ENCODE results near the gene CALML3. TPM values are rescaled to one million over a fixed set of nuclear protein-coding genes. Genes with fewer than 3 reads are reported as not detected.
A peak's percentile ranks its signal among the peaks of the same experiment; 100 is the strongest.

CALML3 gene
- total RNA-seq, 1 donor from 2014 or later = not detected

DNA sequence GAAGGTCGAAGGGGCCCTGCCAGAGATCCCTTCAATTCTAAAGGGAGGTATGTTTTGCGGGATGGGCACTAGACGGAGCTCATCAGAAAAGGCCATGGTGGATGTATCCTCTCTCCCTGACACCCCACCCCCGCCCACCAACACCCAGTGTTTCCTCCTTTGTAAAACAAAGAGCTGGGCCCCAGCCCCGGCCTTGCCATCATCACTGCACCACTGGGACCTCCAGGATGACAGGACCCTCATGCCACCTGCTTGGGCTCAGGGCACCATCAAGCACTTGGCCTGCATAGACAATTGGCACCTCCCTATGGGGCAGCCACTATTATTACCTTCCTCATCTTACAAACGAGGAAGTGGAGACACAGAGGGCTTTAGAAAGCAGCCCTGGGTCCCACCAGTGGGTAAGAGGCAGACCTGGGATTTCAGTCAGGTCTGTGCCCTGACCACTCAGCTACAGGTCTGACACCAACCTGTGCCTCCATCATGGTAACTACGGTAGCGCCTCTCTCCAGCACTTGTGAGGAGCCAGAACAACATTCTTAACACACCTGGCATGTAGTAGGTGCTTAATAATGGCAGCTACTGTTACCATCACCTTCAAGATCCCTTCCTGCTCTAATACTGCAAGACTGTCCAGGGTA, 2.0 kb downstream of the CALML3 start:
- H3K36me3 Mint-ChIP-seq (ENCODE audit: low read depth) = no peaks in the 10 kb centered on the region
- H3K9me3 Mint-ChIP-seq = no peaks in the 10 kb centered on the region
- H3K27ac Mint-ChIP-seq = no peak overlapping the region
- TF ChIP-seq, protein P1, sequence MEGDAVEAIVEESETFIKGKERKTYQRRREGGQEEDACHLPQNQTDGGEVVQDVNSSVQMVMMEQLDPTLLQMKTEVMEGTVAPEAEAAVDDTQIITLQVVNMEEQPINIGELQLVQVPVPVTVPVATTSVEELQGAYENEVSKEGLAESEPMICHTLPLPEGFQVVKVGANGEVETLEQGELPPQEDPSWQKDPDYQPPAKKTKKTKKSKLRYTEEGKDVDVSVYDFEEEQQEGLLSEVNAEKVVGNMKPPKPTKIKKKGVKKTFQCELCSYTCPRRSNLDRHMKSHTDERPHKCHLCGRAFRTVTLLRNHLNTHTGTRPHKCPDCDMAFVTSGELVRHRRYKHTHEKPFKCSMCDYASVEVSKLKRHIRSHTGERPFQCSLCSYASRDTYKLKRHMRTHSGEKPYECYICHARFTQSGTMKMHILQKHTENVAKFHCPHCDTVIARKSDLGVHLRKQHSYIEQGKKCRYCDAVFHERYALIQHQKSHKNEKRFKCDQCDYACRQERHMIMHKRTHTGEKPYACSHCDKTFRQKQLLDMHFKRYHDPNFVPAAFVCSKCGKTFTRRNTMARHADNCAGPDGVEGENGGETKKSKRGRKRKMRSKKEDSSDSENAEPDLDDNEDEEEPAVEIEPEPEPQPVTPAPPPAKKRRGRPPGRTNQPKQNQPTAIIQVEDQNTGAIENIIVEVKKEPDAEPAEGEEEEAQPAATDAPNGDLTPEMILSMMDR (IDR thresholded peaks at IDR 0.05) = no peak
- POLR2A ChIA-PET = no interaction called here
- CTCF ChIA-PET = interaction anchor here (1.4 kb wide), 1 partner anchor 96 kb away, joined by 4 read pairs; no protein-coding TSS in a partner anchor
- intact Hi-C loops (cut with micrococcal nuclease) = no loop called here
- H3K4me1 Mint-ChIP-seq = no peaks in the 10 kb centered on the region
- ATAC-seq (ENCODE audit: low read depth) (no peak), DNase-seq (no peak)
- no peak overlapping the region for H3K4me3 Mint-ChIP-seq
- H3K27me3 Mint-ChIP-seq = peaks cover 10% of the 10 kb centered on the region

DNA sequence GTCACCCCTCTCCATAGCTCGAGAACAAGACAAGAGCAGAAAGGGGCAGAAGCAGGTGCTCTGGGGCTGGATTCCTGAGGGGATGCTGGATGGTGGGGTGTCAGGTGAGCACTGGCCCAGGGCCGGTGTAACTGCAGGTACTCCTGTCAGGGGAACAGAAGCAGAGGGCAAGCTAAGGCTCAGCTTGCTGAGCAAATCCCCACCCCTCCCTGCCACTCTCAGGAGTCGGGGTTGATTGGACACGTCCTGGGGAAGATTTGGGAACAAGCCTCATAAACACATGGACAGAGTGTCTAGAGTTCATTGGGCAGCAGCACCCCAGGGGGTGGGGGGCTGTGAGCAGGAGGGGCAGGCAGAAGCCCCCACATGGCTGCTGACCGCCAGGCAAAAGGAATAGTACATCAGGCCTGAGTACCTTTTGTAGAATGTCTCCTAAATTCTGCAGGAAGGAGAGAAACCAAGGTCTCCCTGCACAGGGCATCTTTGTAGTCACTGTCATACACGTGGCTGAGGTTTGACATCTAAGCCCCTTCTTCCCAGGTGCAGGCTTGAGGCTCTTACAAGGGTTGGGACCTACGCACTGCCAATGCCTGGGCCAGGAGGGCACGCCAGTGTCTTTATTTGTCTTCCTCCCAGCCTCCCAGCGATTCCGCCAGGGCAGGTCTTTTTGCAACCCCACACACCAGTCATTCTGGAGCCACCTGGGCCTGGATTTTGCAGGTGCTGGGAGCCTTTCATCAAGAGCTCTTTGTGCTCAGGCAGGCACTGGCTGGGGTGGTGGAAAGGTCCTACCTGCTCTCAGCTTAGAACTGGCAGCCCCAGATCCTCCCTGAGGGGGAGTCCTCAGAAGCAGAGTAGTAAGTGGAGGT, 2.8 kb downstream of the CALML3 start:
- Mint-ChIP-seq H3K27ac (no peak overlapping the region), H3K36me3 (ENCODE audit: low read depth) (no peaks in the 10 kb centered on the region), H3K4me1 (no peaks in the 10 kb centered on the region), H3K4me3 (no peak overlapping the region), H3K27me3 (peaks cover 10% of the 10 kb centered on the region), H3K9me3 (no peaks in the 10 kb centered on the region)
- no peak for ATAC-seq (ENCODE audit: low read depth)
- ChIA-PET POLR2A (interaction anchor here (0.6 kb wide), 1 partner anchor 87 kb away, joined by 8 read pairs; no protein-coding TSS in a partner anchor), CTCF (interaction anchor here (1.4 kb wide), 1 partner anchor 95 kb away, joined by 4 read pairs; no protein-coding TSS in a partner anchor)
- TF ChIP-seq, protein P1 (IDR thresholded peaks at IDR 0.05) = no peak
- intact Hi-C loops (cut with micrococcal nuclease) = no loop called here
- peak; percentile 6 for DNase-seq

DNA sequence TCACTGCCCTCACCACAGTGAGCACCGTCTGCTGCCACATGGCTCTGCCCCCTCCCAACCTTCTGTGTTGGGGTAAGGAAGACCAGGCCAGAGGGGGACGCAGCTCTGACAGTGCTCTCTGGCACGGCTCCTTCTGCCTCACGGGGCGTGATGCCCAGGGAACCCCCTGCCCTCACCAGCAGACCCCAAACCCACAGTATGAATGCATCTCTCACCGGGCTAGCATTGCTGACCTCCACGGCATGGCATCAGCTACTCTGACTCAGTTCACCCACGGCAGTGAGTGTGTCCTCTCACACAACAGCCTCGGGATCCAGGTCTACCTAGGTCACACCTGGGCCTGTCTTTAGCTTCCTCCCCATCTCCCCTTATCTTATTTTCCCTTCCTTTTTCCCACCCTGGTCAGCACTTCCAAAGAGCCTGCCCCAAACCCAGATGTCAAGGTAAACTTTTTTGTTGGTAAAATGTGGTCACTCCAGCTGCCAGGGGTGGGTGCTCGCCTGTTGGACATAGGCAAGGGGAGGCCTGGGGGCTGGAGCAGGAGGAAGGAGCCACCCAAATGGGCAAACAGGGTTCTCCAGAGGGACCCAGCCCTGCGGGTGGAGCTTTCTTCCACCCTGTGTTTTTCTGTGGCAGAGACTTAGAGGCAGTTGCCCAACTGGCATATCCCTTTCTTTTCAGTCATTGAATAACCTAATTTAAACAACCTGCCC, 4.4 kb downstream of the CALML3 start:
- POLR2A ChIA-PET = no interaction called here
- peaks cover 5% of the 10 kb centered on the region for H3K27me3 Mint-ChIP-seq
- H3K9me3 Mint-ChIP-seq = no peaks in the 10 kb centered on the region
- H3K4me3 Mint-ChIP-seq = no peak overlapping the region
- intact Hi-C loops (cut with micrococcal nuclease) = no loop called here
- ATAC-seq (ENCODE audit: low read depth) = no peak
- DNase-seq = peak; percentile 2
- no peaks in the 10 kb centered on the region for H3K4me1 Mint-ChIP-seq
- CTCF ChIA-PET = interaction anchor here (1.2 kb wide), 1 partner anchor 93 kb away, joined by 4 read pairs; no protein-coding TSS in a partner anchor
- TF ChIP-seq, protein P1 (IDR thresholded peaks at IDR 0.05) = no peak
- H3K36me3 Mint-ChIP-seq (ENCODE audit: low read depth) = no peaks in the 10 kb centered on the region
- no peak overlapping the region for H3K27ac Mint-ChIP-seq

DNA sequence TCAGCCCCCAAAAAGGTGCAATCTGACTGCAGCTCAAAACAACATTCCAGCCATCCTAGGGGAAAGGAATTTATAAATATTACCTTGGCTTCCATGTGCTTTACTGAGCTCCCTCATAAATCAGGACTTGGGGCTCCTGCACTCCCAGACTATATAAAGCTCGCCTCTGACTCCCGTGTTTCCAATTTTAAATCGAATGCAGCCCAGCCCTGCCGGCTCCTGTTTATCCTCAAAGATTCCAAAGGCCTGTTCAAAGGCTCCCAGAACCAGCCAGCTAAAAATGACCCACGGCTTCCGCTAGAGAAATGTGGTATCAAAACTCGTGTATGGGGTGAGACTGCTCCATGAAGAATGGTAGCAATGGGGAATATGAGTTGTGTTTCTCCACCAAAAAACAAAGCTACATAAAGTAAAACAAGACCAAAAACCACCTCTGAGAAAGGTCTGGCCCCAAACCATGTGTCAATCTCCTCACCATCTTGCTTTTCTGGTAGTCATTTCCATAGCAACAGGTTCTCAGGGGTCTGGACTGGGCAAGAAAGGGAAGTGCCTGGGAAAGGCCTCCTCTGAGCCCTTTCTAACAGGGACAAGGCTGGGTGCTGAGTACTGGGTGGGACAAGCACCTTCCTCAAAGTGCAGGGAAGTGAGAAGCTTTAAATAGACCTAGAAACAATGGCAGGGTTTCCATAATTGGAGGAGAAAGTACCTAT, 5.1 kb downstream of the CALML3 start:
- ChIA-PET POLR2A (no interaction called here), CTCF (interaction anchor here (1.2 kb wide), 1 partner anchor 93 kb away, joined by 4 read pairs; no protein-coding TSS in a partner anchor)
- H3K4me1 Mint-ChIP-seq = no peaks in the 10 kb centered on the region
- no peak overlapping the region for H3K27ac Mint-ChIP-seq
- H3K27me3 Mint-ChIP-seq = peaks cover 3% of the 10 kb centered on the region
- no peaks in the 10 kb centered on the region for H3K36me3 Mint-ChIP-seq (ENCODE audit: low read depth)
- intact Hi-C loops (cut with micrococcal nuclease) = no loop called here
- no peak overlapping the region for H3K4me3 Mint-ChIP-seq
- H3K9me3 Mint-ChIP-seq = no peaks in the 10 kb centered on the region
- no peak for ATAC-seq (ENCODE audit: low read depth)
- TF ChIP-seq, protein P1 (IDR thresholded peaks at IDR 0.05) = no peak
- DNase-seq = peak; percentile 1

Data from activated B cell treated with CpG ODN at 0.5 μM for 24 hours (primary cell).